GM12878 (cell line): ENCODE measurements around the gene GGT7. TPM values are rescaled to one million over a fixed set of nuclear protein-coding genes. Genes with fewer than 3 reads are reported as not detected.

ENCODE experiments used
- ATAC-seq: fragments of 200-7000 bp; cut with Tn5 transposase; 3 replicates; pipeline ENCODE4 v1.9.1; 2020; ENCODE audit warnings: mild to moderate bottlenecking, moderate library complexity
- BruUV-seq: library from RNA; stranded (reverse); fragments of 400-500 nt; replicated peaks from 2 replicates; lab custom pipeline; 2021; lab: Mats Ljungman, UMichigan
- CTCF ChIA-PET: fragments of 300-600 bp; sonication (Branson Sonifier 250); formaldehyde crosslinking; extraction: SDS; loops from one replicate; lab custom pipeline; 2021; ENCODE audit warnings: inconsistent platforms; lab: Yijun Ruan, JAX
- POLR2A ChIA-PET: fragments of 350-600 bp; formaldehyde crosslinking; extraction: SDS; loops from one replicate; lab custom pipeline; 2021; ENCODE audit warnings: inconsistent platforms; lab: Charles Lee
- RAD21 ChIA-PET: fragments of 300-600 bp; sonication (Branson Sonifier 250); formaldehyde crosslinking; loops from one replicate; lab custom pipeline; 2023; ENCODE audit warnings: antibody characterized with exemption; ENCODE audit not compliant: unreplicated experiment; lab: Charles Lee
- SMC1A ChIA-PET: fragments of 300-600 bp; sonication (Branson Sonifier 250); formaldehyde crosslinking; loops from one replicate; lab custom pipeline; 2023; ENCODE audit not compliant: unreplicated experiment, uncharacterized antibody; lab: Charles Lee
- DNase-seq: peaks from one replicate; pipeline ENCODE4 v3.0.0-alpha.2; 2011; ENCODE audit warnings: low read depth, low spot score
- FAIRE-seq: peaks from 3 replicates; lab custom pipeline; 2011; peaks lifted over from hg19 to GRCh38; lab: Jason Lieb, UNC
- H2AFZ ChIP-seq: 2 replicates; pipeline ENCODE4 v1.6.0; 2011; ENCODE audit warnings: low read depth, low read length, control low read depth; ENCODE audit not compliant: control insufficient read depth
- H3K27ac ChIP-seq: 2 replicates; pipeline ENCODE4 v1.5.1; 2011; ENCODE audit warnings: control low read depth; ENCODE audit not compliant: control insufficient read depth, insufficient read depth
- H3K27me3 ChIP-seq, 2 experiments: replicated peaks in 1 of 2; 2 replicates each; pipeline versions ENCODE4 v1.6.0 to v1.6.1; 2011; ENCODE audit warnings: low read length in 1 of 2; ENCODE audit not compliant: control insufficient read depth in 2 of 2, insufficient read depth in 2 of 2
- H3K36me3 ChIP-seq, 2 experiments: 2 replicates each; pipeline ENCODE4 v1.5.1; 2011; ENCODE audit warnings: low read length in 1 of 2; ENCODE audit not compliant: control insufficient read depth in 2 of 2, insufficient read depth in 2 of 2
- H3K4me1 ChIP-seq: 2 replicates; pipeline ENCODE4 v1.6.1; 2011; ENCODE audit warnings: mild to moderate bottlenecking, low read length, moderate library complexity, mixed read lengths; ENCODE audit not compliant: control insufficient read depth, insufficient read depth
- H3K4me2 ChIP-seq: 2 replicates; pipeline ENCODE4 v1.6.0; 2011; ENCODE audit warnings: control low read depth; ENCODE audit not compliant: control insufficient read depth, insufficient read depth
- H3K4me3 ChIP-seq: fragments of 200-600 bp; sonication (generic); 2 replicates; pipeline ENCODE4 v1.5.1; 2016
- H3K79me2 ChIP-seq: 2 replicates; pipeline ENCODE4 v1.6.0; 2011; ENCODE audit warnings: low read length; ENCODE audit not compliant: control insufficient read depth, insufficient read depth
- H3K9ac ChIP-seq: 2 replicates; pipeline ENCODE4 v1.8.0; 2011; ENCODE audit warnings: low read length, control low read depth, mixed read lengths; ENCODE audit not compliant: control insufficient read depth, insufficient read depth
- H3K9me3 ChIP-seq: replicated peaks from 3 replicates; pipeline ENCODE4 v1.5.1; 2011; ENCODE audit warnings: mild to moderate bottlenecking, low read length; ENCODE audit not compliant: control insufficient read depth, insufficient read depth
- H4K20me1 ChIP-seq: 2 replicates; pipeline ENCODE4 v1.6.0; 2011; ENCODE audit not compliant: control insufficient read depth, insufficient read depth
- BHLHE40 ChIP-seq, 2 experiments: fragments of 450-650 bp in 1 of 2; IDR thresholded peaks; 2 replicates each; pipeline ENCODE4 v1.6.1; 2011 to 2017; ENCODE audit warnings: low read depth in 2 of 2, borderline replicate concordance in 1 of 2, improper control_type of control experiment in 1 of 2, low read length in 1 of 2, mild to moderate bottlenecking in 1 of 2
- CHD1 ChIP-seq: IDR thresholded peaks from 2 replicates; pipeline ENCODE4 v1.6.1; 2012; ENCODE audit warnings: low read depth, low read length, improper control_type of control experiment
- ELK1 ChIP-seq: IDR thresholded peaks from 2 replicates; pipeline ENCODE4 v1.6.1; 2012; ENCODE audit warnings: low read depth, low read length, improper control_type of control experiment
- GABPA ChIP-seq: IDR thresholded peaks from 2 replicates; pipeline ENCODE4 v1.6.1; 2014; ENCODE audit warnings: antibody characterized with exemption, low read depth, mild to moderate bottlenecking, inconsistent platforms
- HDAC2 ChIP-seq: fragments of 200-600 bp; sonication (generic); IDR thresholded peaks from 2 replicates; pipeline ENCODE4 v1.6.1; 2017
- MTA3 ChIP-seq: IDR thresholded peaks from 2 replicates; pipeline ENCODE4 v1.6.1; 2012; ENCODE audit warnings: low read length, inconsistent platforms, borderline replicate concordance
- NR2C2 ChIP-seq: IDR thresholded peaks from 2 replicates; pipeline ENCODE4 v1.6.1; 2011; ENCODE audit warnings: borderline replicate concordance, low read depth; ENCODE audit not compliant: control insufficient read depth, insufficient read length
- RAD21 ChIP-seq: IDR thresholded peaks from 2 replicates; pipeline ENCODE4 v1.6.1; 2011; ENCODE audit warnings: mild to moderate bottlenecking, low read depth, low read length, moderate library complexity; ENCODE audit not compliant: insufficient read depth
- RBBP5 ChIP-seq: fragments of 200-600 bp; sonication (generic); conservative IDR thresholded peaks from 2 replicates; pipeline ENCODE4 v1.6.1; 2016
- RUNX3 ChIP-seq: IDR thresholded peaks from 2 replicates; pipeline ENCODE4 v1.6.1; 2012; ENCODE audit warnings: low read length, inconsistent platforms
- SIX5 ChIP-seq: IDR thresholded peaks from 2 replicates; pipeline ENCODE4 v1.6.1; 2011; ENCODE audit warnings: mild to moderate bottlenecking, low read depth, low read length, moderate library complexity; ENCODE audit not compliant: severe bottlenecking
- SMAD1 ChIP-seq: fragments of 450-650 bp; IDR thresholded peaks from 2 replicates; pipeline ENCODE4 v1.6.1; 2018; ENCODE audit warnings: mild to moderate bottlenecking, low read depth; ENCODE audit not compliant: partially characterized antibody
- STAT1 ChIP-seq: fragments of 450-650 bp; conservative IDR thresholded peaks from 2 replicates; pipeline ENCODE4 v1.6.1; 2014; ENCODE audit warnings: antibody characterized with exemption, mild to moderate bottlenecking
- WGBS: methylation state at CpG from one replicate; pipeline ENCODE4 v1.1.6; 2016; ENCODE audit warnings: low lambda C conversion rate; ENCODE audit not compliant: insufficient replicate concordance, insufficient coverage; ENCODE audit errors: missing lambda C conversion rate; 5-methylcytosine and 5-hydroxymethylcytosine counted together
- in situ Hi-C: fragments of 300-500 bp; cut with MboI; formaldehyde crosslinking; loops from 9 replicates; pipeline ENCODE4 v1.14.3; 2018; ENCODE audit warnings: mixed read lengths
- intact Hi-C: fragments of 100-400 bp; cut with micrococcal nuclease; formaldehyde crosslinking; loops from one replicate; pipeline ENCODE4 v1.14.2; 2022; ENCODE audit not compliant: unreplicated experiment
- polyA plus RNA-seq, 11 experiments: library from polyadenylated mRNA; depleted of rRNA in 4 of 11; unstranded in 6 of 11; stranded (reverse) in 5 of 11; fragments of >200 nt; fragmentation: Nextera tagmentation in 4 of 11; fragmentation: Illumina TruSeq in 1 of 11; extraction: Ambion mirVana in 4 of 11; extraction: Trizol in 1 of 11; gene quantifications; 1 replicate in 1 of 11; 2 replicates in 10 of 11; pipeline versions ENCODE4 v1.2.1 to v1.2.3, GENCODE V29; 2011 to 2016; ENCODE audit warnings: inconsistent platforms in 2 of 11, missing spikeins in 2 of 11, low read depth in 1 of 11
- total RNA-seq, 4 experiments: library from RNA; depleted of rRNA in 3 of 4; stranded (reverse); fragments of >200 nt in 3 of 4; fragmentation: Illumina TruSeq in 1 of 4; extraction: Trizol in 1 of 4; gene quantifications; 2 replicates each; pipeline versions ENCODE4 v1.2.1 to v1.2.3, GENCODE V29; 2013 to 2021

The GGT7 gene
- total and polyA plus RNA-seq, 10 of the 15 experiments (the other 5 are each of a cell fraction or from before 2014, with no cell fraction given), result 0.02 to 14.7 (median 5.3) TPM

GRCh38 chr20:34842143-34842542 lies 30.5 kb downstream of the GGT7 start:
- ChIA-PET SMC1A (no interaction called here), CTCF (interaction anchor here (0.7 kb wide), 2 partner anchors 201 to 241 kb away, joined by 4 to 5 read pairs; no protein-coding TSS in a partner anchor), POLR2A (interaction anchor here (0.6 kb wide), 1 partner anchor 830 kb away, joined by 3 read pairs; no protein-coding TSS in a partner anchor), RAD21 (no interaction called here)
- intact Hi-C loops (no loop called here), in situ Hi-C loops (loop anchor here (25.0 kb wide), 1 partner anchor 420 kb away; no protein-coding TSS in a partner anchor)
- Histone ChIP-seq H3K4me3 (no peak overlapping the region), H4K20me1 (no peaks in the 10 kb centered on the region), H3K9ac (no peak overlapping the region), H3K36me3 (no peaks in the 10 kb centered on the region), H3K79me2 (no peaks in the 10 kb centered on the region), H3K27ac (no peak overlapping the region), H3K4me1 (no peaks in the 10 kb centered on the region), H3K4me2 (no peak overlapping the region), H3K9me3 (no peaks in the 10 kb centered on the region), H2AFZ (no peak overlapping the region), H3K27me3 (no peaks in the 10 kb centered on the region)
- FAIRE-seq (no peak), DNase-seq (no peak), ATAC-seq (no peak)
- 0% methylated on average over 2 of the region's 2 CpGs for WGBS
- BruUV-seq, result no TSS peak
- no peak for TF ChIP-seq HDAC2
- no peak for TF ChIP-seq STAT1
- TF ChIP-seq CHD1, result no peak
- no peak for TF ChIP-seq RAD21
- TF ChIP-seq SIX5, result no peak
- TF ChIP-seq SMAD1, result no peak
- no peak for TF ChIP-seq NR2C2
- no peak for TF ChIP-seq ELK1
- no peak for TF ChIP-seq MTA3
- no peak for TF ChIP-seq RUNX3
- no peak for TF ChIP-seq BHLHE40 (IDR thresholded peaks at IDR 0.05; ENCODE audit: borderline replicate concordance in 1 of 2, low read depth in 2 of 2, low read length in 1 of 2)
- TF ChIP-seq RBBP5, result no peak
- TF ChIP-seq GABPA, result no peak
